Liver (tissue), 9 donors: ENCODE data around the gene PIEZO2. TPM values are rescaled to one million over a fixed set of nuclear protein-coding genes. Genes with fewer than 3 reads are reported as not detected.

Source experiments
- DNase-seq: peaks from one replicate; pipeline ENCODE4 v3.0.0-alpha.2; 2017; ENCODE audit warnings: low spot score
- H3K27ac ChIP-seq, 2 donors: one replicate each; pipeline ENCODE4 v1.7.0; 2013; ENCODE audit warnings: inconsistent platforms in 2 of 2, low read length in 2 of 2, control low read depth in 1 of 2, low read depth in 1 of 2, mild to moderate bottlenecking in 1 of 2
- H3K27me3 ChIP-seq, 4 donors: one replicate each; pipeline versions ENCODE4 v1.6.1 to v1.7.0; 2013; ENCODE audit warnings: low read length in 3 of 4, inconsistent platforms in 1 of 4, mild to moderate bottlenecking in 1 of 4, moderate library complexity in 1 of 4; ENCODE audit not compliant: control insufficient read depth in 4 of 4, insufficient read depth in 4 of 4
- H3K36me3 ChIP-seq, 4 donors: one replicate each; pipeline versions ENCODE4 v1.6.1 to v1.7.0; 2013; ENCODE audit warnings: low read length in 3 of 4, mild to moderate bottlenecking in 3 of 4, low read depth in 1 of 4, moderate library complexity in 1 of 4; ENCODE audit not compliant: control insufficient read depth in 4 of 4, insufficient read depth in 3 of 4
- H3K4me1 ChIP-seq, 4 donors: one replicate each; pipeline versions ENCODE4 v1.6.1 to v1.7.0; 2013; ENCODE audit warnings: low read length in 3 of 4, mild to moderate bottlenecking in 3 of 4, moderate library complexity in 1 of 4; ENCODE audit not compliant: control insufficient read depth in 4 of 4, insufficient read depth in 4 of 4
- H3K4me3 ChIP-seq, 3 donors: one replicate each; pipeline versions ENCODE4 v1.6.1 to v1.7.0; 2013; ENCODE audit warnings: low read length in 3 of 3, control low read depth in 1 of 3, low read depth in 1 of 3, mild to moderate bottlenecking in 1 of 3
- H3K9ac ChIP-seq, 2 donors: one replicate each; pipeline ENCODE4 v1.7.0; 2013; ENCODE audit warnings: low read length in 2 of 2, mild to moderate bottlenecking in 2 of 2, moderate library complexity in 2 of 2, control low read depth in 1 of 2, low read depth in 1 of 2
- H3K9me3 ChIP-seq, 4 donors: one replicate each; pipeline versions ENCODE4 v1.6.1 to v1.7.0; 2013; ENCODE audit warnings: low read length in 3 of 4; ENCODE audit not compliant: control insufficient read depth in 4 of 4
- ATF3 ChIP-seq: IDR thresholded peaks from 2 replicates; pipeline ENCODE4 v1.6.1; 2016; ENCODE audit warnings: antibody characterized with exemption
- CTCF ChIP-seq: fragments of 150-350 bp; IDR thresholded peaks from 2 replicates; pipeline ENCODE4 v1.5.1; 2017; ENCODE audit warnings: improper control_type of control experiment, low read depth, low read length; ENCODE audit not compliant: missing input control
- EGR1 ChIP-seq, 2 donors: IDR thresholded peaks; 2 replicates each; pipeline ENCODE4 v1.6.1; 2016 to 2018; ENCODE audit warnings: antibody characterized with exemption in 2 of 2, low read depth in 2 of 2
- FOXA1 ChIP-seq: IDR thresholded peaks from 2 replicates; pipeline ENCODE4 v1.6.1; 2016; ENCODE audit warnings: antibody characterized with exemption
- FOXA2 ChIP-seq: IDR thresholded peaks from 2 replicates; pipeline ENCODE4 v1.6.1; 2016; ENCODE audit warnings: antibody characterized with exemption
- GABPA ChIP-seq, 2 donors: IDR thresholded peaks in 1 of 2; conservative IDR thresholded peaks in 1 of 2; 2 replicates each; pipeline ENCODE4 v1.6.1; 2016; ENCODE audit warnings: antibody characterized with exemption in 2 of 2, mild to moderate bottlenecking in 1 of 2, moderate library complexity in 1 of 2
- HNF4A ChIP-seq, 2 donors: conservative IDR thresholded peaks; 2 replicates each; pipeline ENCODE4 v1.6.1; 2016; ENCODE audit warnings: antibody characterized with exemption in 2 of 2, mild to moderate bottlenecking in 2 of 2
- HNF4G ChIP-seq: IDR thresholded peaks from 2 replicates; pipeline ENCODE4 v1.6.1; 2016; ENCODE audit warnings: antibody characterized with exemption
- JUND ChIP-seq, 2 donors: IDR thresholded peaks; 2 replicates each; pipeline ENCODE4 v1.6.1; 2016; ENCODE audit warnings: antibody characterized with exemption in 2 of 2
- MAX ChIP-seq: IDR thresholded peaks from 2 replicates; pipeline ENCODE4 v1.6.1; 2016; ENCODE audit warnings: antibody characterized with exemption
- NR2F2 ChIP-seq: IDR thresholded peaks from 2 replicates; pipeline ENCODE4 v1.6.1; 2016; ENCODE audit warnings: antibody characterized with exemption
- RAD21 ChIP-seq, 2 donors: IDR thresholded peaks; 2 replicates each; pipeline ENCODE4 v1.6.1; 2016; ENCODE audit warnings: antibody characterized with exemption in 2 of 2, mild to moderate bottlenecking in 2 of 2
- REST ChIP-seq: IDR thresholded peaks from 2 replicates; pipeline ENCODE4 v1.6.1; 2016; ENCODE audit warnings: antibody characterized with exemption, mild to moderate bottlenecking
- RXRA ChIP-seq, 2 donors: IDR thresholded peaks; 2 replicates each; pipeline ENCODE4 v1.6.1; 2017 to 2018; ENCODE audit warnings: antibody characterized with exemption in 2 of 2, mild to moderate bottlenecking in 1 of 2
- SP1 ChIP-seq: IDR thresholded peaks from 2 replicates; pipeline ENCODE4 v1.6.1; 2018; ENCODE audit warnings: antibody characterized with exemption, mild to moderate bottlenecking
- TAF1 ChIP-seq: conservative IDR thresholded peaks from 2 replicates; pipeline ENCODE4 v1.6.1; 2016; ENCODE audit warnings: antibody characterized with exemption, mild to moderate bottlenecking
- YY1 ChIP-seq: IDR thresholded peaks from 2 replicates; pipeline ENCODE4 v1.6.1; 2016; ENCODE audit warnings: antibody characterized with exemption, mild to moderate bottlenecking
- ZBTB33 ChIP-seq: IDR thresholded peaks from 2 replicates; pipeline ENCODE4 v1.6.1; 2016; ENCODE audit warnings: antibody characterized with exemption
- WGBS: extraction: QIAGEN DNeasy Blood & Tissue Kit; methylation state at CpG from one replicate; pipeline ENCODE4 v1.1.7; 2013; 5-methylcytosine and 5-hydroxymethylcytosine counted together
- polyA plus RNA-seq, 2 donors: library from polyadenylated mRNA; stranded (reverse) in 1 of 2; unstranded in 1 of 2; fragments of 200-250 nt in 1 of 2; fragments of >200 nt in 1 of 2; fragmentation: Nextera tagmentation in 1 of 2; extraction: Ambion mirVana in 1 of 2; gene quantifications; one replicate each; pipeline versions ENCODE4 v1.2.1 to v1.2.3, GENCODE V29; 2013 to 2015
- total RNA-seq, 2 donors: library from RNA; depleted of rRNA; stranded (reverse); fragments of >200 nt; gene quantifications; one replicate each; pipeline ENCODE4 v1.2.3, GENCODE V29; 2014
- donor health status: healthy.
- donor health status: healthy.
- donor health status: healthy.
- donor health status: healthy.
- donor health status: healthy.

PIEZO2 gene
- total and polyA plus RNA-seq, 4 donors, result 1.1 to 12.3 (median 4.8) TPM

- no peak for TF ChIP-seq REST
- TF ChIP-seq RXRA (IDR thresholded peaks at IDR 0.05), result no peak
- TF ChIP-seq FOXA2, result no peak
- TF ChIP-seq ATF3, result no peak
Measured at GRCh38 chr18:10776493-10776892, 372.9 kb downstream of the PIEZO2 start (continued).

GRCh38 chr18:10775026-10775425, 374.3 kb downstream of the PIEZO2 start:
- WGBS, result 82% methylated on average over 5 of the region's 5 CpGs
- Histone ChIP-seq H3K9me3 (peaks cover 0 to 3% (median 0%) of the 10 kb centered on the region in 4 donors), H3K4me3 (no peak overlapping the region), H3K9ac (no peak overlapping the region), H3K36me3 (peaks cover 0 to 12% (median 5%) of the 10 kb centered on the region in 4 donors), H3K4me1 (no peaks in the 10 kb centered on the region), H3K27me3 (no peaks in the 10 kb centered on the region), H3K27ac (no peak overlapping the region)
- TF ChIP-seq EGR1 (IDR thresholded peaks at IDR 0.05; ENCODE audit: low read depth in 2 of 2) (no peak), RAD21 (IDR thresholded peaks at IDR 0.05) (no peak), GABPA (IDR thresholded peaks at IDR 0.05 in 1 of 2, conservative IDR thresholded peaks at IDR 0.05 in 1 of 2) (no peak), YY1 (no peak)
- no peak for DNase-seq

GRCh38 chr18:10771053-10771709, 378.2 kb downstream of the PIEZO2 start:
- Histone ChIP-seq H3K27ac (no peak overlapping the region), H3K9ac (no peak overlapping the region), H3K4me3 (no peak overlapping the region), H3K36me3 (peaks cover 0 to 23% (median 6%) of the 10 kb centered on the region in 4 donors), H3K9me3 (peaks cover 0 to 3% (median 0%) of the 10 kb centered on the region in 4 donors), H3K4me1 (no peaks in the 10 kb centered on the region), H3K27me3 (no peaks in the 10 kb centered on the region)
- TF ChIP-seq ZBTB33 (no peak), YY1 (no peak), HNF4G (no peak), SP1 (no peak), TAF1 (no peak), NR2F2 (no peak), FOXA1 (no peak), RAD21 (IDR thresholded peaks at IDR 0.05) (no peak), FOXA2 (no peak), ATF3 (no peak), CTCF (no peak), EGR1 (IDR thresholded peaks at IDR 0.05; ENCODE audit: low read depth in 2 of 2) (no peak), RXRA (IDR thresholded peaks at IDR 0.05) (no peak), HNF4A (conservative IDR thresholded peaks at IDR 0.05) (no peak), JUND (IDR thresholded peaks at IDR 0.05) (no peak), GABPA (IDR thresholded peaks at IDR 0.05 in 1 of 2, conservative IDR thresholded peaks at IDR 0.05 in 1 of 2) (no peak), MAX (no peak), REST (no peak)
- WGBS, result 72% methylated on average over 3 of the region's 3 CpGs
- no peak for DNase-seq
